ENCODE measurements around the gene ASIC2. TPM values are rescaled to one million over a fixed set of nuclear protein-coding genes. Genes with fewer than 3 reads are reported as not detected.

ASIC2 gene
- total and polyA plus RNA-seq, 7 donors = under 0.01 to 0.60 (median 0.19) TPM; not detected in 3

DNA sequence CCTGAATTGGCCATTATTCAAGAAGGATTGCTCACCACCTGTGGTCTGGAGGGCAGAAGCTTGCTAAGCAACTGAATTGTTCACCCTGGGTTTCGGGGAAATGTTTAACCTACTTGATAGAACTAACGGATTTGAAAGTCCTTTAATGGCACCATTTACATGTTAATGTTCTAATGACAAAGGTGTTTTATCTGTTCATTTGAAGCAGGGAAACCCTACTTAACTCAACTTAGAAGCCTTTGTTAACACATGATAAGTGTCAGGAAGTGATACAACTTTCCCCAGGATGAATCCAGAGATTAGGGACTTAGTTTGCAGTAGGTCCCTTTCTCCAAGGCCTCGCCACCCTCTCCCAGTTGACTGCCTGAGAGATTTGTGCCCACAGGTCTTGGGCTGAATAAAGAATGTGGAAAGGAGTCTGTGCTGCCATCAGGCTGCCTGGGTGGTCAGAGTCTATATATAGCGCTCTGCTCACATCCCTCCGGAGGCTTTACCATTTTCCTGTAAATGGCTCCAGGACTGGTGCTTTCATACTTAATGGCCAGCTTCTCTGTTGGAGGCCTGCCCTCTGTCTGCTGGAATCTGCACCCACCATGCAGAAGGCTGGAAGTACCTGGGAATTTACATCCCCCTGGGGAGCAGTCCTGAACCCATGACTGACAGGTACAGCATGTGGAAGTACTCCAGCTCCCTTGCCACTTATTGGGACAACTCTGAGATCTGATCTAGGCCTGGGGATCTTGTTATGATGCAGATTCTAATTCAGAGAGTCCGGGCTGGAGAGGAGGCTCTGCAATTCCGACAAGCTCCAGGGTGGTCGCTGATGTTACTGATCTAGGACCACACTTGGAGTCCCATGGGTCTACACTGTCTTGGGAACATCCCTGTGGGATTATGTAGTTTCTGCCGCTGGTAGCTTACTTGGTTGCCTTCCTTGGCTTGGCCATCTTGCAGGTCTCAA, 99.9 kb downstream of the ASIC2 start:
- TF ChIP-seq, protein P1, sequence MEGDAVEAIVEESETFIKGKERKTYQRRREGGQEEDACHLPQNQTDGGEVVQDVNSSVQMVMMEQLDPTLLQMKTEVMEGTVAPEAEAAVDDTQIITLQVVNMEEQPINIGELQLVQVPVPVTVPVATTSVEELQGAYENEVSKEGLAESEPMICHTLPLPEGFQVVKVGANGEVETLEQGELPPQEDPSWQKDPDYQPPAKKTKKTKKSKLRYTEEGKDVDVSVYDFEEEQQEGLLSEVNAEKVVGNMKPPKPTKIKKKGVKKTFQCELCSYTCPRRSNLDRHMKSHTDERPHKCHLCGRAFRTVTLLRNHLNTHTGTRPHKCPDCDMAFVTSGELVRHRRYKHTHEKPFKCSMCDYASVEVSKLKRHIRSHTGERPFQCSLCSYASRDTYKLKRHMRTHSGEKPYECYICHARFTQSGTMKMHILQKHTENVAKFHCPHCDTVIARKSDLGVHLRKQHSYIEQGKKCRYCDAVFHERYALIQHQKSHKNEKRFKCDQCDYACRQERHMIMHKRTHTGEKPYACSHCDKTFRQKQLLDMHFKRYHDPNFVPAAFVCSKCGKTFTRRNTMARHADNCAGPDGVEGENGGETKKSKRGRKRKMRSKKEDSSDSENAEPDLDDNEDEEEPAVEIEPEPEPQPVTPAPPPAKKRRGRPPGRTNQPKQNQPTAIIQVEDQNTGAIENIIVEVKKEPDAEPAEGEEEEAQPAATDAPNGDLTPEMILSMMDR (IDR thresholded peaks at IDR 0.05) = no peak
- TF ChIP-seq EP300 (IDR thresholded peaks at IDR 0.05) = no peak
- no peak for TF ChIP-seq POLR2AphosphoS5 (IDR thresholded peaks at IDR 0.05)
- Histone ChIP-seq H3K4me1 (no peaks in the 10 kb centered on the region), H3K27ac (no peak overlapping the region), H3K36me3 (no peaks in the 10 kb centered on the region), H3K27me3 (peaks cover 0 to 5% (median 0%) of the 10 kb centered on the region in 3 donors), H3K4me3 (no peak overlapping the region), H3K9me3 (no peaks in the 10 kb centered on the region)
- intact Hi-C loops (cut with DNase I) = no loop called here
- no peak for DNase-seq
- WGBS, 2 donors = 64 to 85% methylated on average over 9 of the region's 9 CpGs

DNA sequence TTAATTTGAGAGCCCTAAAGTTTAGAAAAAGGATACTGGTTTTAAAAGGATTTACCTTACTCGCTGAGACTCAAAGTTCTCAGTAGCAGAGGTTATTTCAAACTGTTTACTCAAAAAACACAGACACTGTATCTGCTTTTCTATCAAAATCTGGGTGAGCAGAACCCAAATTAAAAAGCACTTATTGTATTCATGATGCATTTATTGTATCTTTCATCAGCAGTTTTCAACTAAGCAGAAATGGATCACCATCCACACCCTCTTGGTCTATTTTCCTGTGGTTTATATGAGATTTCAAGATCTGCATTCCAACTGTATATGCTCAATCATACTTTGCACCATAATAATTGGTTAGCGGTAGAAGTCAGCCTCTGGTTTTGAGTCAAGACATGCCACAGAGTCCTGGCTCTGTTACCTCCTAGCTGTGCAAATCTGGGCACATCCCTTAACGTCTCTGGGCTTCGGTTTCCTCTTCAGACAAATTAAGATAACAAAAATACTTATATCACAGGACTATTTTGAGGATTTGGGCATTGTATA, 109.5 kb downstream of the ASIC2 start:
- H3K9me3 ChIP-seq = no peaks in the 10 kb centered on the region
- intact Hi-C loops (cut with DNase I) = no loop called here
- no peaks in the 10 kb centered on the region for H3K4me1 ChIP-seq
- TF ChIP-seq POLR2AphosphoS5 (IDR thresholded peaks at IDR 0.05) (no peak), POLR2A (IDR thresholded peaks at IDR 0.05) (no peak), EP300 (IDR thresholded peaks at IDR 0.05) (no peak)
- TF ChIP-seq, protein P1 (IDR thresholded peaks at IDR 0.05) = no peak
- peaks cover 0 to 12% (median 0%) of the 10 kb centered on the region in 3 donors for H3K27me3 ChIP-seq
- DNase-seq = no peak
- no peak overlapping the region for H3K27ac ChIP-seq
- WGBS, 2 donors = 76 to 79% methylated on average over 4 of the region's 4 CpGs
- H3K36me3 ChIP-seq = no peaks in the 10 kb centered on the region
- no peak overlapping the region for H3K4me3 ChIP-seq

DNA sequence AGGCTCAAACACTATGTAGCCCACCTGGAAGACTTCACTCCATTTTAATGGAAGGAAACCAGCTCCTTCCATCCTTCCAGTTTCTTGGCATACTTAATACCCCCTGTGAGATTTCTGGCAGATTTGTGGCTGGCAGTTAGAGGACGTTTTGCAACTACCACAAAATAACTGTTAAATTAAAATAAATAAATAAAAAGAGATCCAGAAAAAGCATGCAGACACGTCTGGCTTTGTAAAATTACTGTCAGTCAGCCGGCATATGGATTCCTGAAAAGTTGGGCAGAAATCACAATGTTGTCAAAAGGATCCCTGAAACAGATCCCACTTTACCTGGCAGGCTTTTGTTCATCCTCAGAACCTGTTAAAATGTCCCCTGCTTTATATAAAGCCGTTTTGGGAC, 113.9 kb downstream of the ASIC2 start:
- Histone ChIP-seq H3K9me3 (no peaks in the 10 kb centered on the region), H3K4me1 (no peaks in the 10 kb centered on the region), H3K36me3 (no peaks in the 10 kb centered on the region), H3K4me3 (no peak overlapping the region), H3K27ac (no peak overlapping the region), H3K27me3 (peaks cover 0 to 21% (median 0%) of the 10 kb centered on the region in 3 donors)
- intact Hi-C loops (cut with DNase I) = no loop called here
- 45 to 55% methylated on average over 4 of the region's 4 CpGs for WGBS, 2 donors
- no peak for DNase-seq
- no peak for TF ChIP-seq POLR2AphosphoS5 (IDR thresholded peaks at IDR 0.05)
- TF ChIP-seq, protein P1 (IDR thresholded peaks at IDR 0.05) = no peak
- no peak for TF ChIP-seq EP300 (IDR thresholded peaks at IDR 0.05)
- TF ChIP-seq POLR2A (IDR thresholded peaks at IDR 0.05) = no peak

DNA sequence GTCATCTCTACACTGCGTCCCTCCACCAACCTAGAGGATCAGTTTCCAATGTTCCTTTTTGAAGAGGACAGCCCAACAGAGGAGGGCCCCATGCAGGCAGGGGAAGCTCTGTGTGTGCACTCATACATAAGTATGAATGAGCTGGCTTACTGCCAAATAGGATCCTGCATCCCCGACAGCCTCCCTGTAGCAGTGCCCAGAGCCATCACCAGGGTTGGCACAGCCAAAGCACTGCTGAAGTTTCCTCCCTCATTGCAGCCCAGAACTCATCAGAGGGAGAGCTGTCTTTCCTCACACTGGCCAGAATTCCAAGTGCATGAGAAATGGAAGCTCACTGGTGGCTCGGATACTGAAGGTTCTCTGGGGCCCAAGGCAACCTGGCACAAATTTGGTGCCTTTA, 114.4 kb downstream of the ASIC2 start:
- H3K4me1 ChIP-seq = no peaks in the 10 kb centered on the region
- TF ChIP-seq EP300 (IDR thresholded peaks at IDR 0.05) (no peak), POLR2A (IDR thresholded peaks at IDR 0.05) (no peak), POLR2AphosphoS5 (IDR thresholded peaks at IDR 0.05) (no peak)
- TF ChIP-seq, protein P1 (IDR thresholded peaks at IDR 0.05) = no peak
- H3K4me3 ChIP-seq = no peak overlapping the region
- H3K9me3 ChIP-seq = no peaks in the 10 kb centered on the region
- intact Hi-C loops (cut with DNase I) = no loop called here
- no peak overlapping the region for H3K27ac ChIP-seq
- 77 to 78% methylated on average over 3 of the region's 3 CpGs for WGBS, 2 donors
- no peak for DNase-seq
- H3K27me3 ChIP-seq = peaks cover 0 to 17% (median 0%) of the 10 kb centered on the region in 3 donors
- no peaks in the 10 kb centered on the region for H3K36me3 ChIP-seq

Data from sigmoid colon (tissue), 7 donors.